Mesenchymal stem cell (in vitro differentiated cells and primary cell): ENCODE results near the gene MB.

ENCODE experiments used
- DNase-seq: peaks from one replicate; pipeline ENCODE4 v3.0.0-alpha.2; 2013
- H2AFZ ChIP-seq: one replicate; pipeline ENCODE4 v1.6.1; 2013; ENCODE audit warnings: low read depth, mild to moderate bottlenecking, control low read depth, inconsistent platforms, low read length, moderate library complexity
- H2AK5ac ChIP-seq: 2 replicates; pipeline ENCODE4 v1.6.1; 2013; ENCODE audit warnings: low read length, moderate library complexity, mild to moderate bottlenecking, inconsistent platforms; ENCODE audit not compliant: severe bottlenecking
- H2BK120ac ChIP-seq: one replicate; pipeline ENCODE4 v1.6.1; 2013; ENCODE audit warnings: low read depth, mild to moderate bottlenecking, inconsistent platforms, low read length, moderate library complexity
- H2BK12ac ChIP-seq, 2 experiments: one replicate each; pipeline ENCODE4 v1.6.1; 2013; ENCODE audit warnings: inconsistent platforms in 2 of 2, low read length in 2 of 2, mild to moderate bottlenecking in 2 of 2, moderate library complexity in 2 of 2, control low read depth in 1 of 2
- H2BK15ac ChIP-seq: one replicate; pipeline ENCODE4 v1.6.1; 2013; ENCODE audit warnings: mild to moderate bottlenecking, low read depth, inconsistent platforms; ENCODE audit not compliant: poor library complexity, severe bottlenecking
- H2BK5ac ChIP-seq: 2 replicates; pipeline ENCODE4 v1.6.1; 2013; ENCODE audit warnings: low read depth, mild to moderate bottlenecking, low read length, control low read depth, inconsistent platforms; ENCODE audit not compliant: poor library complexity, severe bottlenecking
- H3K14ac ChIP-seq, 2 experiments: one replicate each; pipeline ENCODE4 v1.6.1; 2013; ENCODE audit warnings: inconsistent platforms in 2 of 2, low read length in 2 of 2, control low read depth in 1 of 2, mild to moderate bottlenecking in 1 of 2, moderate library complexity in 1 of 2
- H3K18ac ChIP-seq, 2 experiments: one replicate each; pipeline ENCODE4 v1.6.1; 2013; ENCODE audit warnings: inconsistent platforms in 2 of 2, low read length in 2 of 2, control low read depth in 1 of 2, low read depth in 1 of 2, mild to moderate bottlenecking in 1 of 2
- H3K23ac ChIP-seq, 2 experiments: one replicate each; pipeline ENCODE4 v1.6.1; 2013; ENCODE audit warnings: inconsistent platforms in 2 of 2, low read length in 2 of 2, mild to moderate bottlenecking in 2 of 2, moderate library complexity in 2 of 2, control low read depth in 1 of 2
- H3K27ac ChIP-seq: 2 replicates; pipeline ENCODE4 v1.5.1; 2013; ENCODE audit warnings: mild to moderate bottlenecking, moderate library complexity, low read length, control low read depth, inconsistent platforms; ENCODE audit not compliant: poor library complexity, severe bottlenecking
- H3K27me3 ChIP-seq, 2 experiments: 2 replicates each; pipeline versions ENCODE4 v1.6.1 to v1.7.0; 2013; ENCODE audit warnings: low read length in 2 of 2, mild to moderate bottlenecking in 2 of 2, moderate library complexity in 2 of 2, control low read depth in 1 of 2, inconsistent platforms in 1 of 2; ENCODE audit not compliant: control insufficient read depth in 1 of 2, insufficient read depth in 1 of 2
- H3K36me3 ChIP-seq, 2 experiments: 2 replicates each; pipeline versions ENCODE4 v1.6.1 to v1.7.0; 2013; ENCODE audit warnings: low read length in 2 of 2, control low read depth in 1 of 2, inconsistent platforms in 1 of 2, low read depth in 1 of 2, mild to moderate bottlenecking in 1 of 2; ENCODE audit not compliant: insufficient read depth in 2 of 2, control insufficient read depth in 1 of 2
- H3K4ac ChIP-seq, 2 experiments: one replicate each; pipeline ENCODE4 v1.6.1; 2013; ENCODE audit warnings: inconsistent platforms in 2 of 2, low read length in 2 of 2, mild to moderate bottlenecking in 2 of 2, moderate library complexity in 2 of 2, control low read depth in 1 of 2, low read depth in 1 of 2
- H3K4me1 ChIP-seq: 2 replicates; pipeline ENCODE4 v1.6.1; 2013; ENCODE audit warnings: low read depth, low read length, control low read depth; ENCODE audit not compliant: control insufficient read depth, insufficient read depth
- H3K4me2 ChIP-seq: 2 replicates; pipeline ENCODE4 v1.6.1; 2013; ENCODE audit warnings: low read length, mild to moderate bottlenecking, inconsistent platforms; ENCODE audit not compliant: poor library complexity, severe bottlenecking
- H3K4me3 ChIP-seq, 2 experiments: 2 replicates each; pipeline versions ENCODE4 v1.5.1 to v1.7.0; 2013; ENCODE audit warnings: low read length in 2 of 2, mild to moderate bottlenecking in 2 of 2, control low read depth in 1 of 2, low read depth in 1 of 2; ENCODE audit not compliant: insufficient read depth in 1 of 2
- H3K79me1 ChIP-seq: replicated peaks from 2 replicates; pipeline ENCODE4 v1.6.1; 2013; ENCODE audit warnings: mild to moderate bottlenecking, control low read depth, low read length, inconsistent platforms; ENCODE audit not compliant: poor library complexity, severe bottlenecking
- H3K9ac ChIP-seq: 2 replicates; pipeline ENCODE4 v1.7.0; 2013; ENCODE audit warnings: mild to moderate bottlenecking, low read length, moderate library complexity
- H3K9me3 ChIP-seq: 2 replicates; pipeline ENCODE4 v1.7.0; 2013; ENCODE audit warnings: mild to moderate bottlenecking, low read length; ENCODE audit not compliant: control insufficient read depth
- H4K8ac ChIP-seq: one replicate; pipeline ENCODE4 v1.6.1; 2013; ENCODE audit warnings: inconsistent platforms, mild to moderate bottlenecking, low read length, moderate library complexity
- H4K91ac ChIP-seq: one replicate; pipeline ENCODE4 v1.6.1; 2013; ENCODE audit warnings: mild to moderate bottlenecking, low read length, inconsistent platforms
- WGBS: methylation state at CpG from one replicate; pipeline ENCODE4 v1.1.7; 2013; ENCODE audit warnings: mixed read lengths; 5-methylcytosine and 5-hydroxymethylcytosine counted together

MB gene

DNA sequence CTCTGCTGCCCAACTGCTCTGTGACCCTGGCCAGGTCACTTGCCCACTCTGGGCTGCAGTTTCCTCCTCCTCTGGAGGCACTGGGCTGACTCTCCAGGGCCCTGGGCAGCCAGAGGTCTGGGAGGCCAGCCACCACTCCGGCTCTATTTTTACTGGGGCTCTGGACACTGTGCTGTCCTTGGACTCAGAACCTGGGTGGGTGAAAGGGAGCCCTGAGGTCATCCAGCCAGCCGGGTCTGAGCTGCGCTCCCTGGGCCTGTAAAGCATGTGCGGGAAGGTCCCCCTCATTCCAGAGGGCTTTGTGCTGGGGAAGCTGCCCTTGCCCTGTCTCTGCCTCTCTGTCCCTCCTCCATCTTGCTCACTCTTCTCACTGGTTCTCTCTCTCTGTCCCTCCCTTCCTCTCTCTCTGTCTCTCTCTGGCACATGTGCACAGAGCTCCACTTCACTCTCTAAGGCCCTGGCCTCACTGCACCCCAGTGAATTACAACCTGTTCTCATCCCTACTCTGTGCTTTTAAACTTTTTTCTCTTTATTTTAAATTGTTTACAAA is 24.6 kb downstream of the MB start:
- H2BK5ac ChIP-seq, result no peak overlapping the region
- H3K4ac ChIP-seq, result no peak overlapping the region
- H3K23ac ChIP-seq, result no peak overlapping the region
- no peaks in the 10 kb centered on the region for H3K27me3 ChIP-seq
- H3K4me1 ChIP-seq, result peaks cover 11% of the 10 kb centered on the region
- no peak overlapping the region for H2AK5ac ChIP-seq
- no peaks in the 10 kb centered on the region for H3K9me3 ChIP-seq
- no peak overlapping the region for H3K4me3 ChIP-seq
- H3K18ac ChIP-seq, result peak overlapping the region in 1 of 2 experiments; percentile 64
- DNase-seq, result no peak
- peak overlapping the region; percentile 46 for H2AFZ ChIP-seq
- H3K4me2 ChIP-seq, result no peak overlapping the region
- H3K36me3 ChIP-seq, result no peaks in the 10 kb centered on the region
- peak overlapping the region in 1 of 2 experiments; percentile 49 for H2BK12ac ChIP-seq
- no peak overlapping the region for H2BK15ac ChIP-seq
- H2BK120ac ChIP-seq, result no peak overlapping the region
- H4K91ac ChIP-seq, result peak overlapping the region; percentile 4
- H3K79me1 ChIP-seq, result no peaks in the 10 kb centered on the region
- H3K14ac ChIP-seq, result no peak overlapping the region
- no peak overlapping the region for H3K27ac ChIP-seq
- 73% methylated on average over 4 of the region's 4 CpGs for WGBS
- H4K8ac ChIP-seq, result peak overlapping the region; percentile 21
- H3K9ac ChIP-seq, result no peak overlapping the region

DNA sequence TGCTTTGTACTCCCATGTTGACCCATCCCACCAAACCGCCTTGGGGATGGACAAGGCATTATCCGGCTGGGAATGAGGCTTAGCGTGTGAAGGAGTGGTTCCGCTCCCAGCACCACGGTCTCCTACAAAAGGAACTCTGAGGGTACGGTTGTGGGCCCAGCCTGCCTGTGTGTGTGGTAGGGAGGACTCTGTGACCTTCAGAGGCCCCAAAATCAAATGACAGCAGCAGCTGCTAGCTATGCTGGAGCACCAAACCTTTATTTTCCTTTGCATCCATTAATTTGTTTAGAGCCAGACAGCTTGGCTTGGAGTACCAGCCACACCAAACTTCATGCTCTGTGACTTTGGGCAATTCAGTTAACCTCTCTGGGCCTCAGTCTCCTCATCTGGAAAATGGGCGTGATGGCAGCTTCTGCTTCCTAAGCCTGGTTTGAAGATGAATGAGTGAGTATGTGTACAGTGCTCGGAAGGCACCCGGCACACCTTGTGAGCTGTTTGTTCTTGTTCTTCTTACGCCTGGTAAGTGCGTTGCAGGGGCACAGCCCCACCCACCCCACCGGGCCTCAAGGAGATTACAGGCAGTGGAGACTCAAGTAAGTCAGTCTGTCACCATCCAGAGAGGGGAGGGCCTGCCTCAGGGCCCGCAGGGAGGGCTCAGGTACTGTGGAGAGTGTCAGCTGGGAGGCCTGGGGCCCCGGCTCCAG is 25.3 kb downstream of the MB start:
- Histone ChIP-seq H3K4me1 (peaks cover 14% of the 10 kb centered on the region), H3K79me1 (no peaks in the 10 kb centered on the region), H3K9me3 (no peaks in the 10 kb centered on the region), H3K27ac (no peak overlapping the region), H2AFZ (no peak overlapping the region), H2AK5ac (no peak overlapping the region), H2BK15ac (no peak overlapping the region), H2BK120ac (no peak overlapping the region), H3K4me2 (no peak overlapping the region), H2BK12ac (peak overlapping the region in 1 of 2 experiments; percentile 60), H3K36me3 (no peaks in the 10 kb centered on the region), H4K8ac (no peak overlapping the region), H3K27me3 (no peaks in the 10 kb centered on the region), H3K23ac (no peak overlapping the region), H3K9ac (no peak overlapping the region), H3K18ac (peak overlapping the region in 1 of 2 experiments; percentile 65), H3K4me3 (no peak overlapping the region), H2BK5ac (no peak overlapping the region), H3K4ac (no peak overlapping the region), H3K14ac (no peak overlapping the region), H4K91ac (peak overlapping the region; percentile 34)
- DNase-seq, result no peak
- WGBS, result 95% methylated on average over 14 of the region's 14 CpGs

GRCh38 chr22:35590634-35591295 is 26.4 kb downstream of the MB start:
- no peak overlapping the region for H3K4ac ChIP-seq
- no peak overlapping the region for H3K4me3 ChIP-seq
- H2AK5ac ChIP-seq, result no peak overlapping the region
- no peak overlapping the region for H4K8ac ChIP-seq
- H3K9ac ChIP-seq, result no peak overlapping the region
- no peak overlapping the region for H3K27ac ChIP-seq
- H2BK5ac ChIP-seq, result no peak overlapping the region
- peaks cover 14% of the 10 kb centered on the region for H3K4me1 ChIP-seq
- H3K9me3 ChIP-seq, result no peaks in the 10 kb centered on the region
- peak overlapping the region; percentile 73 for H2BK15ac ChIP-seq
- H3K18ac ChIP-seq, result peak overlapping the region in 1 of 2 experiments; percentile 25
- no peak overlapping the region for H2AFZ ChIP-seq
- no peaks in the 10 kb centered on the region for H3K36me3 ChIP-seq
- no peaks in the 10 kb centered on the region for H3K27me3 ChIP-seq
- peak overlapping the region in 1 of 2 experiments; percentile 80 for H2BK12ac ChIP-seq
- WGBS, result 68% methylated on average over 12 of the region's 13 CpGs
- H2BK120ac ChIP-seq, result no peak overlapping the region
- peak overlapping the region in 1 of 2 experiments; percentile 71 for H3K14ac ChIP-seq
- no peak overlapping the region for H3K4me2 ChIP-seq
- H3K23ac ChIP-seq, result no peak overlapping the region
- no peaks in the 10 kb centered on the region for H3K79me1 ChIP-seq
- no peak for DNase-seq
- peak overlapping the region; percentile 66 for H4K91ac ChIP-seq

DNA sequence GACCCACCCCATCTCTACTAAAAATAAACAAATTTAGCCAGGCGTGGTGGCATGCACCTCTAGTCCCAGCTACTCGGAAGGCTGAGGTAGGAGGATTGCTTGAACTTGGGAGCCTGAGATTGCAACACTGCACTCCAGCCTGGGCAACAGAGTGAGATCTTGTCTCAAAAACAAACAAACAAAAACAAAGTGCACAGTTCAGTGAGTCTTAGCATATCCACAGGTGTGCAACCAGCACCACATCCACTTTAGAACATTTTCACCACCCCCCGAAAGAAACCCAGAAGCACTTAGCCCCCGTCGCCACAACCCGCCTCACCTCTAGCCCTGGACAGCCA is 27.4 kb downstream of the MB start:
- Histone ChIP-seq H3K27me3 (no peaks in the 10 kb centered on the region), H4K91ac (no peak overlapping the region), H3K23ac (no peak overlapping the region), H3K14ac (no peak overlapping the region), H3K18ac (peak overlapping the region; percentile 39 to 42), H3K4me3 (no peak overlapping the region), H2AFZ (no peak overlapping the region), H2AK5ac (no peak overlapping the region), H3K9me3 (no peaks in the 10 kb centered on the region), H3K4ac (no peak overlapping the region), H2BK12ac (no peak overlapping the region), H2BK120ac (no peak overlapping the region), H2BK15ac (peak overlapping the region; percentile 55), H3K4me1 (peaks cover 14% of the 10 kb centered on the region), H3K4me2 (no peak overlapping the region), H3K36me3 (no peaks in the 10 kb centered on the region), H3K9ac (no peak overlapping the region), H4K8ac (no peak overlapping the region), H3K79me1 (no peaks in the 10 kb centered on the region), H2BK5ac (no peak overlapping the region), H3K27ac (no peak overlapping the region)
- WGBS, result 72% methylated on average over 6 of the region's 6 CpGs
- DNase-seq, result no peak
